GM12865 (cell line): ENCODE data around the gene LRRC7.
"Not testable (repeated sequence)": the region's sequence is repeated elsewhere in the genome, so short reads cannot be mapped to it uniquely, and the experiment has no call there.

Experiments
- DNase-seq: peaks from one replicate; pipeline ENCODE4 v3.0.0; 2010; ENCODE audit warnings: low read depth
- H3K4me3 ChIP-seq: 2 replicates; pipeline ENCODE4 v1.5.1; 2011; ENCODE audit warnings: mild to moderate bottlenecking, low read depth, low read length, control low read depth
- CTCF ChIP-seq: IDR thresholded peaks from 2 replicates; pipeline ENCODE4 v1.5.1; 2011; ENCODE audit warnings: low read length, control low read depth, low read depth, inconsistent platforms; ENCODE audit not compliant: insufficient read depth; ENCODE audit errors: missing control alignments

LRRC7 gene

GRCh38 chr1:69862906-69863305 lies 295.2 kb downstream of the LRRC7 start:
- TF ChIP-seq CTCF, result no peak
- no peak for DNase-seq
- no peak overlapping the region for H3K4me3 ChIP-seq

GRCh38 chr1:69863704-69864103 lies 296.0 kb downstream of the LRRC7 start:
- TF ChIP-seq CTCF, result no peak
- DNase-seq, result no peak
- no peak overlapping the region for H3K4me3 ChIP-seq

- DNase-seq, result no peak
- no peak overlapping the region for H3K4me3 ChIP-seq
- TF ChIP-seq CTCF, result no peak
Observed at GRCh38 chr1:69871412-69871811, 303.7 kb downstream of the LRRC7 start.

GRCh38 chr1:69878338-69878737 lies 310.6 kb downstream of the LRRC7 start:
- no peak for TF ChIP-seq CTCF
- no peak for DNase-seq
- H3K4me3 ChIP-seq, result no peak overlapping the region

- H3K4me3 ChIP-seq, DNase-seq: not testable (repeated sequence)
Observed at GRCh38 chr1:69888016-69888415, 320.3 kb downstream of the LRRC7 start.

GRCh38 chr1:69888657-69889056 lies 320.9 kb downstream of the LRRC7 start:
- TF ChIP-seq CTCF, result no peak
- no peak for DNase-seq
- H3K4me3 ChIP-seq, result no peak overlapping the region

GRCh38 chr1:69898403-69898947 lies 330.8 kb downstream of the LRRC7 start:
- no peak for TF ChIP-seq CTCF
- no peak overlapping the region for H3K4me3 ChIP-seq
- no peak for DNase-seq
